ENCODE results near the gene LGR6.
"Not testable (repeated sequence)": the region's sequence is repeated elsewhere in the genome, so short reads cannot be mapped to it uniquely, and the experiment has no call there.

Gene LGR6, protein sequence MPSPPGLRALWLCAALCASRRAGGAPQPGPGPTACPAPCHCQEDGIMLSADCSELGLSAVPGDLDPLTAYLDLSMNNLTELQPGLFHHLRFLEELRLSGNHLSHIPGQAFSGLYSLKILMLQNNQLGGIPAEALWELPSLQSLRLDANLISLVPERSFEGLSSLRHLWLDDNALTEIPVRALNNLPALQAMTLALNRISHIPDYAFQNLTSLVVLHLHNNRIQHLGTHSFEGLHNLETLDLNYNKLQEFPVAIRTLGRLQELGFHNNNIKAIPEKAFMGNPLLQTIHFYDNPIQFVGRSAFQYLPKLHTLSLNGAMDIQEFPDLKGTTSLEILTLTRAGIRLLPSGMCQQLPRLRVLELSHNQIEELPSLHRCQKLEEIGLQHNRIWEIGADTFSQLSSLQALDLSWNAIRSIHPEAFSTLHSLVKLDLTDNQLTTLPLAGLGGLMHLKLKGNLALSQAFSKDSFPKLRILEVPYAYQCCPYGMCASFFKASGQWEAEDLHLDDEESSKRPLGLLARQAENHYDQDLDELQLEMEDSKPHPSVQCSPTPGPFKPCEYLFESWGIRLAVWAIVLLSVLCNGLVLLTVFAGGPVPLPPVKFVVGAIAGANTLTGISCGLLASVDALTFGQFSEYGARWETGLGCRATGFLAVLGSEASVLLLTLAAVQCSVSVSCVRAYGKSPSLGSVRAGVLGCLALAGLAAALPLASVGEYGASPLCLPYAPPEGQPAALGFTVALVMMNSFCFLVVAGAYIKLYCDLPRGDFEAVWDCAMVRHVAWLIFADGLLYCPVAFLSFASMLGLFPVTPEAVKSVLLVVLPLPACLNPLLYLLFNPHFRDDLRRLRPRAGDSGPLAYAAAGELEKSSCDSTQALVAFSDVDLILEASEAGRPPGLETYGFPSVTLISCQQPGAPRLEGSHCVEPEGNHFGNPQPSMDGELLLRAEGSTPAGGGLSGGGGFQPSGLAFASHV

DNA sequence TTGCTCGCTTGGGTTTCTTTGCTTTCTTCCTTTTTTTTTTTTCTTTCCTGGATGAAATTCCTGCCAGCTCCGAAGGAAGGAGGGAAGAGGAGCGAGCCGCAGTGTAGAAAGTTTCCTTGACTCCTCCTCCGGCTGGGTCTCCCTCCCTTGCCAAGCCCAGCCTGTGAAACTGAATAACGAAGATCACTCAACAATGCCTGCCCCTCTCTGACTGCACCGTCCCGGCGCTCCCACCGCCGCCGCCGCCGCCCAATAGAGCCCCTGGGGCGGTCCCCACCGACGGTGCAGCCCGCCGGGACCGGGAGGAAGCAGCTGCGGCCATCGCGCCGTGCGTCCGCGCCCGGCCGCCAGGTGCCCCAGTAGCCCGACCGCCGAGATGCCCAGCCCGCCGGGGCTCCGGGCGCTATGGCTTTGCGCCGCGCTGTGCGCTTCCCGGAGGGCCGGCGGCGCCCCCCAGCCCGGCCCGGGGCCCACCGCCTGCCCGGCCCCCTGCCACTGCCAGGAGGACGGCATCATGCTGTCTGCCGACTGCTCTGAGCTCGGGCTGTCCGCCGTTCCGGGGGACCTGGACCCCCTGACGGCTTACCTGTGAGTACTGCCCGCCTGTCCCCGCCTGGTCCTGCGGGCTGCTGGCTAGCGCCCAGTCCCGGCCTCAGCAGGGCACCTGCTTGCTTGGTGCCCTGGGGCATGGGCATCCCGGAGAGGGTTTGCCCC lies at the start of gene LGR6:
TSS of gene LGR6 (plus strand) at position 186 of the 714 bp plus-strand sequence. CDS start at position 377, 191 bp downstream.
- no peak for DNase-seq

DNA sequence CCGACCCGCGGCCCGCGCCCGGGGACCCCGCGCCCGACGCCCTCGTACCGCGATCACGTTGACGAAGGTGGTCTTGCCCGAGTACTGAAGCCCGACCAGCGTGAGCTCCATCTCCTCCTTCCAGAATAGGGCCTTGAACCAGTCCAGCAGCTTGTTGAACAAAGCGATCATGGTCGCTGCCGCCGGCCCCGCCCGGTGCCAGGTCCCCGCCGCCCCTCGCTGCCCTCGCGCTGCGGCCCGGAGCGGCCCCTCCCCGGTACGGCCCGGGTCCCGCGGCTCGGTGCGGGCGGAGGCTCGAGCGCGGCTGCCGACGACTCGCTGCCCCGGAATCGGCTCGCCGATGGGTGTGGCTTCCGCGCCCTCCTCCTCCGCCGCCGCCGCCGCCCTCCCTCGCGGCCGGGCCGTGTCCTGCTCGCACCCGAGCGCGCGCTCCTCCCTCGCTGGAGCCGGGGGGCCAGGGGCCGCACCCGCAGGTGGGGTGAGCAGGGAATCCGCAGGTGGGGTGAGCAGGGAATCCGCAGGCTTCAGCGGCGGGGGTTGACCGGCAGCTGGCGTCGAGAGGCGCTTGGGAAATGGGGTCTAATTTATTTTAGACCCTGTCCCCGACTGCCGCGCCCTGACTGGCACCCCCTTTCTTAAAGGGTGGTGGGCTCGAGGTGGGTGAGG lies 49.1 kb upstream of the LGR6 start, which contains the start of gene ARL8A:
TSS of gene ARL8A (minus strand) at position 336 of the 666 bp plus-strand sequence. CDS start at position 171, 165 bp downstream.
- DNase-seq = peak; percentile 75

DNA sequence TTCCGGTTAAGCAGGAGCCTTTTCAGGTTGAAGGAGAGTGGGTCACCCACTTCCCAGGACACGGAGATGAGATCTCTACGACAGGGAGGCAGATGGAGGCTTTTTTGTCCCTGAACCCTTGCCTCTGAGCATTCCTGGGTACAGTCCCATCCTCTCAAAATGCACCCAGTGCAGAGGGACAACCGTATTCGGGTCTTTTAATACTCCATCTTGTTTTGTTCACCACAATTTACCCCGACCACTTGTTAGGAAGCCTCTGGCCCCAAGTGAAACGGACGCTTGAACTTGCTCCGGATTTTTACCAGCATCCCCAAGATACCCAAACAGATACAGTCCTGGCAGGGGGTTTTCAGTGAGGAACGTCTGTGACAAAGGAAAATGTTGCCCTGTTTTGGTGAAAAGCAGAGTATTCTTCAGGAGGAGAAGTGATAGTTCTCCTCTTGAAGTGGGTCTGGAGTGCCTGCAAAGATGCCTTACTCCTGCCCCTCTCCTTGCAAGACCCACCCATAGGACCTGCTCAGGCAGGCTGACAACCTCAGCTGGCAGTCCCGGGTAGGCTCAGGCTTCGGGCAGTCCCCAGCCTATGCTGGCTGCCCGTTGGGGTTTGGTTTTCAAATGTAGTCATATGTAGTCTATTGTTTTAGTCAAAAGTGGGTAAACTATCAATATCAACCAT lies 48.4 kb upstream of the LGR6 start:
- DNase-seq = peak; percentile 35

DNA sequence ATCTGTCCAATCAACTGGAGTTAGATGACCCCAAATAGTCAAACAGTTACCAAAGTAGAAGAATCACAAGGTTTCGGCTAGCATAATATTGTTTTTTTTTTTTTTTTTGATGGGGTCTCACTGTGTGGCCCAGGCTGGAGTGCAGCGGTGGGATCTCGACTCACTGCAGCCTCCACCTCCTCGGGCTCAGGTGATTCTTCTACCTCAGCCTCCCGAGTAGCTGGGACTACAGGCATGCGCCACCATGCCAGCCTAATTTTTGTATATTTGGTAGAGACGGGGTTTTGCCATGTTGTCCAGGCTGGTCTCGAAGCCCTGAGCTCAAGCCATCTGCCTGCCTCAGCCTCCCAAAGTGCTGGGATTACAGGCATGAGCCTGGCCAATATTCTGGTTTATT lies 47.9 kb upstream of the LGR6 start:
- not testable (repeated sequence) for DNase-seq

DNA sequence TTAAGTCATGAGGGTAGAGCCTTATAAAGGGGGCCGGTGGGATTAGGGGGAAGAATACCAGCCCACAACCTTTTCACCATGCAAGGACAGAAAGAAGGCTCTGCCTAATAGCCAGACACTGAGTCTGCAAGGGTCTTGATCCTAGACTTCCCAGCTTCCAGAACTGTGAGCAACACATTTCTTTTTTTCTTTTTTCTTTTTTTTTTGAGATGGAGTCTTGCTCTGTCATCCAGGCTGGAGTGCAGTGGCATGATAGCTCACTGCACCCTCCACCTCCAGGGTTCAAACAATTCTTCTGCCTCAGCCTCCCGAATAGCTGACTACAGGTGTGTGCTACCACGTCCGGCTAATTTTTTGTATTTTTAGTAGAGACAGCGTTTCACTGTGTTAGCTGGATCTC lies 47.3 kb upstream of the LGR6 start:
- DNase-seq = no peak

DNA sequence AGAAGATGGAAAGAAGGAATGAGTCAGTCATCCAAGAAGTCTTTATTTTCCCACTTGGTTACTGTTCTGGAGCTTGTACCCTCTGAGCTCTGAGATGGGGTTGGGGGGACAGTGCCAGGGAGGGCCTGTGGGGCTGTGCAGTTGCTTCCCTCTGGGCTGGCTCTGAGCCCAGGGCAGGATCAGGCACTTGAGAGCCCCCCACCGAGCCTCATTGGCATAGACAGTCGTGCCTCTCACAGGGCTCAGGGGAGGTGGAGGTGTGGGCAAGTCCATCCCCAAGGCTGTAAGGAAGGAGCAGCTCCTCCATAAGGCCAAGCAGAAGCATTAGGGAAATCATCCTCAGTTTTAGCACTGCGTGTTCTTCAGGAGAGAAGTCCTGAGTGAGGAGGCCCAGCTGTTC lies 46.6 kb upstream of the LGR6 start:
- DNase-seq = no peak

DNA sequence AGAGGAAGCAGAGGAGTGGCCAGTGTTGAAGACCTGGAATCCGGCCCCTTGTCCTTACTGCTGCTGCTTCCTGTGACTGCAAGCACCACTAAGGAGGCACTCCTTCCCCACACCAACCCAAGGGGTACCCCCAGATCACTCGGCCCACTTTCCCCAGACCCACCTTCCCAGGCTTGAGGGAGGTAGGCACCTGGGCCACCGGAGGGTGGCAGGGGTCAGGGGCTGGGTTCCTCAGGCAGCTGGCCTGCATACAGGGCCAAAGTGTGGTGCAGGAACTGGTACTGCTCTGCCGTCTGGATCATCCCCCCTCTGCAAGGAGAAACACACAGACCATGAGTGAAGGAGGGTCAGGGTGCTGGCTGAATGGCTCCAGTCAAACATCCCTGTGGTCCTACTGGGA lies 45.2 kb upstream of the LGR6 start:
- DNase-seq = no peak

DNA sequence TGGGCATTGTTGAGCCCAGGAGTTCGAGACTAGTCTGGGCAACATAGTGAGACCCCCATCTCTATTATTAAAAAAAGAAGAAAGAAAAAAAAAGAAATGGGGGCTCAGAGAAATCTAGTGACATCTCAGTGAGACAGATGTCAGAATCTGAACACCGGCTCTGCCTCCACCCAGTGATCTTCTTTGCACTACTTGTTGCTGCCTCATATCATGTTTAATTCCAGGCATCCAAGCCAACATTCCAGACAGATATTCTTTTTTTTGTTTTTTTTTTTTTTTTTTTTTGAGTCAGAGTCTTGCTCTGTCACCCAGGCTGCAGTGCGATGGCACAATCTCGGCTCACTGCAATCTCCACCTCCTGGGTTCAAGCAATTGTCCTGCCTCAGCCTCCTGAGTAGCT lies 44.0 kb upstream of the LGR6 start:
- no peak for DNase-seq

DNA sequence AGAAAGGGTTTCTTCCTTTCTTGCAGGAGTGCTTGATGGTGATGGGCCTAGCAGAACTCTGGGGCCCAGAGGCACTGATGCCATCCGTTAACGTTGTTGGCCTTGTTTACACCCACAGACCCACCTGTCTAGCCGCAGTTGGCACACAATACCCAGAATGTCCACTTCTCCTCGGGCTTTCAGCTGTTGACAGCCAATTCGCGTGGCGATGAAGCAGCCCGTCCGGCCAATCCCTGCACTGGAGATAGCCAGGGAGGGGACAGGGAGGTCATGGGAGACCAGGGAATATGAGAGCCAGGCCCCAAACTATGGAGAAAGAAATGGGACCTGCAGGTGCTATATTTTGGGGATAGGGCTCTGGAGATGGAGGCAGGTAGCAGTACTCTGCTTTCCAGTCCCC lies 43.4 kb upstream of the LGR6 start:
- DNase-seq = no peak

DNA sequence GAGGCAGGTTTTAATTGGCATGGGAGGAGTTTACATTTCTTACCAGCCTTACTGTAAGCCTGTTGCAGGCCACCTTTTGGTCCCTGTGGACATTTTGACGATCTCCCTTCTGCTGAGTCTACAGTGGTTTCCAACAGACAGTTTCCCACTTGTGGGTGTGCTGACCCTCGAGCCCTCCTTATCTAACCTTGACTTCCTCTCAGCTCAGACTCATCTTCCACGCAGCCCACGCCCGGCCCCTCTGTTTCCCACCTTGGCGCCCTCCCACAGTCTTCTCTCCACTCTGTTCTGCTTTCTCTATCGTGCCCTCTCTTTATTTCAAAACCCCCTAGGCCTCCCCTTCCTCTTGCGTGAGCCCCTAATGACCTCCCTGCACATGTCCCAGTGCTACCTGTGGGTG lies 43.0 kb upstream of the LGR6 start:
- no peak for DNase-seq

DNA sequence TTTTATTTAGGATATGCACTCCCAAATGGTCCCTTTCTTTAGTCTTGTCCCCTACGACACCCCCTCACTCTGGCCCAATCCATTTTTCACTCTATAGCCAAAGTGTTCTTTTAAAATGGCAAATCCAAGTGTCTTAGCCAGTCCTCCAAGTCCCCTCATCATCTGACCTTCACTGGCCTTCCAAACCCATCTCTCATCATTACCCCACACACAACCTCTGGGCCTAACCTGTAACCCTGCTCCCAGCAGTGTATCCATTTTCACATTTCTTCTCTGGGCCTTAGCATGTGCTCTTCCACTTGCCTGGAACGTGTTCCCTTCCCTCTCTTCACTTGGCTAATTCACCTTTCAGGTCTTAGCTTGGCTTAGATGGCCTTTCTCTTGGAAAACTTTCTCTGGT lies 42.6 kb upstream of the LGR6 start:
- DNase-seq = no peak

DNA sequence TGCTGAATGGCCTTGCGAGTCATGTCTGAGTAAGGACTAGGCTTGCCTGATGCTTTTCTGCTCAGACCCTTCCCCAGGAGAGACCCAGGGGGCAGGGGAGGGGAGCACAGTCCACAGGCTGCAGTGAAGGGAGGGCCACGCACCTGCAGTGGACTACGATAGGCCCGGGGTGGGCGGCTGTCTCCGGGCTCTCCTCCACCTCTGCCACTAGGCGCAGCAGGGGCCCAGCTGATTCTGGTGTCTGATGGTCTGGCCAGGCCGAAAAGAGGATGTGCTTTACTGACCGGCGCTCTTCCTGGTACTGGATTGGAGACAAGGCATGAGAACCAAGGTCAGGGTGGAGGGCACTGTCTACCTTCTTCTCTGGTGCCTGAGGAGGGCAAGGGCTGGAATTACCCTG lies 41.2 kb upstream of the LGR6 start:
- no peak for DNase-seq

DNA sequence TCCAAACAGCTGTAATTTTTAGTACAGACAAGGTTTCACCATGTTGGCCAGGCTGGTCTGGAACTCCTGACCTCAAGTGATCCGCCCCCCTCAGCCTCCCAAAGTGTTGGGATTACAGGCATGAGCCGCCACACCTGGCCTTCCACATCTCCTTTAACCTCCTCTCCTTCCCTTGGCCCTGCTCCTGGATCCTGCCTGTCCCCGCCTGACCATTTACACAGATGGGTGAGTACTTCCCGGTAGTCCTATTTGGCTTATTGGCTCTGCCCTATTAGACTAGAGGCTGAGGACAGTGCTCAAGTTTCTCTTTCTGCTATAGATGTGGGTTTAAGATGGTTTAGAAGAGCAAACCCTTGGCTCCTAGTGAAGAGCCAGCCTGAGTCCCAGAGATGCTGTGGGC lies 40.3 kb upstream of the LGR6 start:
- DNase-seq = no peak

DNA sequence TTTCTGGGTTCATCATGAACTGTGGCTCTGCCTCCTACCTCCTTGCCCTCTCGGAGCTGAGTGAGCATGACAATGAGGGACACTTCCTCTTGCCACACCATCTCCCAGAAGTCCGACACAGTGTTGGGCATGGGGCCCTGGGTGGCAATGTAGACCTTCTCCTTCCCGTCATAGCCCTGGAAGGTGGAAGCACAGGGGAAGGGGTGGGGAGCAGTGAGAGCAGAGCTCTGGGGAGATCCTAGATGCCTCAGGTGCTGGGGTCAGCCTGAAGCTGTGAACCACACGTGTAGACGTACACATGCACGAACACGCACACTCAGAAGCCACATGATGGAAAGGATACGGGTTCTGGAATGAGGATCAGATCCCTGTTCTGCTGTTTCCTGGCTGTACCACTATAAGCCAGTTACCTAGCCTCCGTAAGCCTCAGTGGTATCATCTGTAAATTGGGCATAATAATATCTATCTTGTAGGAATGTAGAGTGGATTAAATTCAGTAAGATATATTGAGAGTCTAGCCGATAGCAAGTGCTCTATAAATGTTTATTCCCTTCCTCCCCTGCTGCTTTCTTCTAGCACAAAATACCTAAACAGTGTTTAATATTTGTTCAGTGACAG lies 39.3 kb upstream of the LGR6 start:
- no peak for DNase-seq

DNA sequence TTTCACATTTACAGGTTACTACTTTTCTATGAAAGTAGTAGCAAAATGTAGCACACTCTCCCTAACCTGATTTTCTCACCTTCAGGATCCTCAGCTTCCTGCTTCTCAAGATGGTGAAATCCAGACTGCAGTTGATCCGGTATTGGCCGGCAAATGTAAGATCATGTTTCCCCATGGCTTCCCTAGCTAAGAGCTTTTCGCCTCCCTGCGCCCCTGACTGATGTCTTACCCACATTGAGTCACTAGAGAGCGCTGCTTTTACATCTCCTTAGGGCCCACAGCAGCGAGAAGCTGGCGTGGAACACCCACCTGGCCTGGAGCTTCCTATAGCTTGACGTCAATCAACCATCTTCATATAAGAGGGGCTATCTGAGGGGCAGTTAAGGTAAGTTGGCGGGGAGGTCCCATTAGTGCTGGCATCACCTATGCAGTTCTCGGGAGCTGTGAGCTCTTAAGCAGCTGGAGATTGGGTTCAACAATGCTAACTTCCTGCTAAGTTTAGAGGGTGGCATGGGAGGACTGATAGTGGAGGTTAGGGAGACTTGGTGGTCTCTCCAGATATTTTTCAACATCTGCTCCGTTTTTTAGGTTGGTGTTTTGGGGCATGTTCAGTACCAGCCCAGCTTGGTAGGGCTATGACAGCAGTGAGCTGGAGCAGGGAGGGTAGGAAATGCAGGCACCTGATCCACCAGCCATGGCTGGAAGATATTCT lies 38.7 kb upstream of the LGR6 start:
- peak; percentile 53 for DNase-seq

DNA sequence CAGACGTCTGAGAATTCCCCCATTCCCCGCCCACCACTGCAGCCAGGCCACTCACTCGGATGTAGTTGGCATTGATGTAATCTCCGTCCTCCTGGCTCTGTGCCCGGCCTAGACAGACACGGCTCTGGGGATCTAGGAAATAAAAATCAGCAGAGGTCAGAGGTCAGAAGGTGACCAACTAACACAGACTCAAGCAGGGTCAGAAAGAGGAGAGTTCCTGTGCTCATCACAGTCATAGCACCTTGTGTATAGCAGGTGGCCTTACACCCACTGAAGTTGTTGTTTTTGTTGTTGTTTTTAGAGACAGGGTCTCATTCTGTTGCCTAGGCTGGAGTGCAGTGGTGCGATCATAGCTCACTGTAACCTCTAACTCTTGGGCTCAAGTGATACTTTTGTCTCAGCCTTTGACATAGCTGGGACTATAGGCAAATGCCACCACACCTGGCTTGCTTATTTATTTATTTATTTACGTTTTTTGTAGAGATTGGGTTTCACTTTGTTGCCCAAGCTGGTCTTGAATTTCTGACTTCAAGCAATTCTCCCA lies 38.0 kb upstream of the LGR6 start:
- no peak for DNase-seq

DNA sequence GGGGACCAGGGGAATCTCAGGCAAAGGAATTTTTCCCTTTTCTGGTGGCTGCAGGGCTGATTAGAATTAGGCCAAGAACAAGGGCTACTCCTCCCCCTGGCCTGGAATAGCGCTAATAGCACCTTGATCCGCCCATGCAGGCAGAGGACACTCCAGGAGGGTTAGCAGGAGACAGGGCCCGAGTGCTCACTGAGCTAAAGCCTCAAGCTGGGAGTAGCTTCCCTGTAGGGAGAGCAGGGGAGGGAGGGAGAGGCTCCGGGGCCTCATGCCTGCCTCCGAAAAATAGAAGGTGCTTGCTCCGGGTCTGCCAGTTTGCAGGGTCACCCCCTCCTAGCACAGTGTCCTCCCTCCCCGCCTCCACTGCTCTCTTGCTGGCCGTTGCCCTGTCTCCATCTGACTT lies 37.0 kb upstream of the LGR6 start:
- DNase-seq = no peak

DNA sequence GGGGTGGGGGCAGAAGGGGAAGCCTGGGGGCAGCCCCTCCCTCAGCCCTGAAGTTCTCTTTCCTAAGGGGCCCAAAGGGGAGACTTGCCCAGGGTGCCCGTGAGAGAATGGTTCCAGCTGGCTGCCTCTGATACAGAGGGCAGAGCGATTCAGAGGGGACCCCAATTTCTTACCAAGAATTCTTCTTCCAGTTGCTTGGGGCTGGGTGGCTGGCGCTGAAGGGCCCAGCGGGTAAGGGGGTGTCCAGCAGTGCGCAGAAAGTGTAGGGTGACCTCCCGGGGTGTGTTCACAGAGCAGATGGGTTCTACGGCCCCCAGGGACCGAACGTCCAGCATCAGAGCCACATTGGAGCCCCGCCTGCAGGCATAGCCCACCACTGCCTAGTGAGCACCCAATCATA lies 35.7 kb upstream of the LGR6 start:
- no peak for DNase-seq

DNA sequence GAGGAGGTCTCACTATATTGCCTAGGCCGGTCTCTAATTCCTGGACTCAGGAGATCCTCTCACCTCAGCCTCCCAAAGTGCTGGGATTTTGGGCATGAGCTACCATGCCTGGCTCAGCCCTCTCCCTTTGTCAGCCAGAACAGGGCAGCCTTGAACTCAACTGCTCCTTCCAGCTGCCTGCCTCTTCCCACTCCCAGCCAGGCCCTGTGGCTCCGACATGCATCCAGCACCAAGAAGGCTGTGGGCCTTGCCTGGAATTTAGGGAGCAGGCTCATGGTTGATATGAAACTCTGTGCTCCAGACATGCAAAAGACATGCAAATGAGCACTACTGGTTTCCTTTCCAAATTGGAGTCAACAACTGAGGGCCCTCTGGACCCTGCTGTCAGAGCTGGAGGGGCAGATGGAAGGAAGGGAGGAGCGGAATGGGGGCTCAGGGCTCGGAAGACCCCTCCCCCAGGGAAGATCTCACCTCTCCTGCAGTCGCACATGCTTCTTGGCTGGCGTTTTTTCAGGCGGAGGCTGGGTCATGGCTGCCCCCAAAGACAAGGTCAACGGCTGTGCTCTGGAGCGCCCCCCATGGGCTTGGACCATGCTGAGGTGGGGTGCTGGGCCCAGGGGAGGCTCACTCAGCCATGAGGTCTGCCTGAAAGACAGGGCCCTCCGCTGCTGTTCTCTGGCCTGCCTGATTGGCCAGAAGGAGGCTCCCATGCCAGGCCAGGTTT lies 34.6 kb upstream of the LGR6 start:
- peak; percentile 37 for DNase-seq
